Activated T-helper 2 cell treated with anti-CD3 and anti-CD28 coated beads, Interferon-gamma antibody, Interleukin-2, Interleukin-4, amounts not matched to agents 10 μg/mL and 5 μg/mL and 100 μg/mL, durations not matched to agents 14 hours and 24 hours and 36 hours (primary cell): ENCODE data around the gene MORN1. TPM values are rescaled to one million over a fixed set of nuclear protein-coding genes. Genes with fewer than 3 reads are reported as not detected.
A peak's percentile ranks its signal among the peaks of the same experiment; 100 is the strongest.

ENCODE experiments used
- DNase-seq: peaks from one replicate; pipeline ENCODE4 v3.0.0; 2021; ENCODE audit warnings: low spot score
- H3K27ac Mint-ChIP-seq: one replicate; pipeline ENCODE4 v1.8.0; 2021; ENCODE audit warnings: mixed read lengths
- H3K27me3 Mint-ChIP-seq: one replicate; pipeline ENCODE4 v1.8.0; 2021; ENCODE audit warnings: low read depth, mixed read lengths
- H3K36me3 Mint-ChIP-seq: one replicate; pipeline ENCODE4 v1.8.0; 2021; ENCODE audit warnings: low read depth, mixed read lengths
- H3K4me1 Mint-ChIP-seq: one replicate; pipeline ENCODE4 v1.8.0; 2021; ENCODE audit warnings: low read depth, mixed read lengths
- H3K4me3 Mint-ChIP-seq: one replicate; pipeline ENCODE4 v1.8.0; 2021; ENCODE audit warnings: low read depth, mild to moderate bottlenecking, moderate library complexity, mixed read lengths
- H3K9me3 Mint-ChIP-seq: one replicate; pipeline ENCODE4 v1.8.0; 2021; ENCODE audit warnings: mixed read lengths
- intact Hi-C: fragments of 100-400 bp; cut with micrococcal nuclease; formaldehyde crosslinking; loops from one replicate; pipeline ENCODE4 v1.15.1; 2023
- total RNA-seq: library from RNA; stranded (reverse); gene quantifications from 2 replicates; pipeline ENCODE4 v1.2.3, GENCODE V29; 2022

MORN1 gene
- total RNA-seq, 1 donor from 2014 or later: 7.5 TPM

DNA sequence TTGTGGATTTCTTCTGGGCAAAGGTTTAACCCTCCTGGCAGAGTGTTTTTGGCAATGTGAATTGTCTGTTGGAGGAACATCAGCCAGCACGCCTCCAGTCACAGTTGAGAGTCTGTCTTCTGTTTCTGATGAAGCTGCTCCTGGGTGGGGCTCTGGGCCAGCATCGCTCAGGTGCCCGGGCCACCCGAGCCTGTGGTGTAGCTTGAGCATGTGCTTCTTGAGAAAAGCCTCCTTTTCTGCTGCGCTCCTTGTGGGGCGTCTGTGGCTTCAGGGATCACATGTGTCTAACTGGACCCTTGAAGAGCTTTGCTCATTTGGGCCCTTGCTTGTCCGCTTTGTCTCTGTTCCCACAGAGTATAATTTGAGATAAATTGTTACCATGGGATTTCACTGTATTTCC is 7.5 kb upstream of the MORN1 start:
- Mint-ChIP-seq H3K4me3 (no peak overlapping the region), H3K27me3 (no peaks in the 10 kb centered on the region), H3K36me3 (peaks cover 76% of the 10 kb centered on the region), H3K27ac (no peak overlapping the region), H3K4me1 (peaks cover 5% of the 10 kb centered on the region), H3K9me3 (no peaks in the 10 kb centered on the region)
- intact Hi-C loops: no loop called here
- no peak for DNase-seq

DNA sequence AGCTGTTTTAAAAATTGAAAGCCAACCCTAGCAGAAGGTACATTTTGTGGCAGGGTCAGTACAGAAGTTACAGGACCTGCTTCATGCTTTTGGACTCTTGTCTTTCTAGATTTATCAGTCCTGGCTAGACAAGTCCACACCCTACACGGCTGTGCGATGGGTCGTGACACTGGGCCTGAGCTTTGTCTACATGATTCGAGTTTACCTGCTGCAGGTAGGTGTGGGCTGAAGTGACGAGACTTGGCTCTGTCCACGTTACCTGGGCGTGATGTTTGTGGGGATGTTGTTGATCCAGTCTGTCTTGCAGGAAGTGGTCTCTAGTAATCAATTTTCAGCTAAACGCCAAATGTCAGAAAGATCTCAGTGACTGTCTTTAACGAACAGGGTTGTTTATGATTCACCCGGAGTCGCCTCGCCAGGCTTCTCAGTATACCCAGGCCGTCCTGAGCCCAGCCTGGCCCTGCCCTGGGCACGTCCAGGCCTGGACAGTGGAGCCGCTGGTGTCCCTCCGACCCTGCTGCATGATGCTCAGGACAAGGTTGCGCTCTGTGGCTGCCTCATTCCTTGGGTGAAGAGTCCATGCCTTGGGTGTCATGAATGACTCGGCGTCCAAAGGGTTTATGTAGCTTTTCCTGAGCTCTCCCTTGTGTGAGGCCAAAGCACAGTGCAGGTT is 5.8 kb upstream of the MORN1 start:
- Mint-ChIP-seq H3K9me3 (no peaks in the 10 kb centered on the region), H3K36me3 (peaks cover 81% of the 10 kb centered on the region), H3K27me3 (no peaks in the 10 kb centered on the region), H3K27ac (no peak overlapping the region), H3K4me1 (peaks cover 20% of the 10 kb centered on the region), H3K4me3 (no peak overlapping the region)
- no peak for DNase-seq
- intact Hi-C loops: no loop called here

DNA sequence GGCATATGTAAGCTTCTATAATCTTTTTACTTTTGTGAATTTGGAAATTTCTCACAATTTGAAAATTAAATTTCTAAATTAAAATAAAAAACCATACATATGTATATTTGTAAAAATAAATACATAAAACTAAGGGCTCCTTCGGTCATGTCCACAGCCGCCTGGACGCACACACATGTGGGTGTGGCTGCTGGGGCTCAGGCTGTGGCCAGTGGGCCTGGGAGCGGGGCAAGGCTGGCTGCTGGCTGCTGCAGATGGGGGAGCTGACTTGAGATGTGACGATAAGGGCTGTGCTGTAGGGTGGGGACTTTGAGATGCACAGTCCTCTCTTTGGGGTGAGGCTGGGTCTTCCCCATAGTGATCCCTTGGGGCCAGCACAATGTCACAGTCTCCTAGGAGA is 5.1 kb upstream of the MORN1 start:
- no peaks in the 10 kb centered on the region for H3K9me3 Mint-ChIP-seq
- H3K4me1 Mint-ChIP-seq: peaks cover 20% of the 10 kb centered on the region
- no peak overlapping the region for H3K27ac Mint-ChIP-seq
- no peak for DNase-seq
- no peak overlapping the region for H3K4me3 Mint-ChIP-seq
- peaks cover 74% of the 10 kb centered on the region for H3K36me3 Mint-ChIP-seq
- intact Hi-C loops: no loop called here
- no peaks in the 10 kb centered on the region for H3K27me3 Mint-ChIP-seq

DNA sequence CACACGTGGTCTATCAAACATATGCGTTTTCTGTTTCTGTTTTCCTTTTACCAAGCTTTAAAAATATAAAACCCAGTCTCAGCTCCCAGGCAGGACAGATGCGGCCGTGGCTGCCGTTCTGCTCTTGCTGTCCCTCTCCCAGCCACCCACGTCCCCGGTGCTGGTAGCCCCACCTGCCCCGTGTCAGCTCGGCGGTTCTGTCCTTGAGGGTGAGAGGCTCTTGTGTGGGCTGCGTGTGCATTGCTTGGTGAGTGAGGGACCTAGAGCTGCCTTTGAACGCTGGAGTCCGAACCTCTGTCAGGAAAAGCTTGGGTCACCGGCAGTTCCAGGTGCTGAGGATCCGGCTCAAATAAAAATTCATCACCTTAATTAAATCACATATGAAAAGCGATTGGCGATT is 4.7 kb upstream of the MORN1 start:
- H3K27ac Mint-ChIP-seq: no peak overlapping the region
- no peak overlapping the region for H3K4me3 Mint-ChIP-seq
- no peaks in the 10 kb centered on the region for H3K27me3 Mint-ChIP-seq
- peaks cover 72% of the 10 kb centered on the region for H3K36me3 Mint-ChIP-seq
- no peaks in the 10 kb centered on the region for H3K9me3 Mint-ChIP-seq
- intact Hi-C loops: no loop called here
- no peak for DNase-seq
- peaks cover 20% of the 10 kb centered on the region for H3K4me1 Mint-ChIP-seq

DNA sequence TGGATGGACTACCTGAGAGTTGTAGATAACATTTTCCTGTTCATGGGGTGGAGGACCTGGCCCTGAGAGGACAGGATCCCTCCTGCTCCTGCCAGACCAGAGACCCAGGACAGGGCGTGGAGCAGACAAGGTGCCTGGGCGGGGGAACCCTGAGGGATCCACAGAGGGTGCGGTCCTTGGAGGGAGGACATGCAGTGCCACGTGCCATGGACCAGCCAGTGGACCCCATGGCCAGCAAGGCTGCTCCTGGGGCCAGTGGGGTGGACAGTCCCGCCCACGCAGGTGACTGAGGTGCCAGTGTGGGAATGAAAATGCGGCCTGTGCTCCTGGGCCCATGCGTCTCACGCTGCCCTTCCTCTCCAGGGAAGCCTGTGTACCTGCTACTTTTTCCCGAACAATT is 3.9 kb upstream of the MORN1 start:
- H3K9me3 Mint-ChIP-seq: no peaks in the 10 kb centered on the region
- H3K27me3 Mint-ChIP-seq: no peaks in the 10 kb centered on the region
- H3K27ac Mint-ChIP-seq: no peak overlapping the region
- peaks cover 21% of the 10 kb centered on the region for H3K4me1 Mint-ChIP-seq
- H3K4me3 Mint-ChIP-seq: no peak overlapping the region
- peaks cover 63% of the 10 kb centered on the region for H3K36me3 Mint-ChIP-seq
- intact Hi-C loops: no loop called here
- DNase-seq: no peak

DNA sequence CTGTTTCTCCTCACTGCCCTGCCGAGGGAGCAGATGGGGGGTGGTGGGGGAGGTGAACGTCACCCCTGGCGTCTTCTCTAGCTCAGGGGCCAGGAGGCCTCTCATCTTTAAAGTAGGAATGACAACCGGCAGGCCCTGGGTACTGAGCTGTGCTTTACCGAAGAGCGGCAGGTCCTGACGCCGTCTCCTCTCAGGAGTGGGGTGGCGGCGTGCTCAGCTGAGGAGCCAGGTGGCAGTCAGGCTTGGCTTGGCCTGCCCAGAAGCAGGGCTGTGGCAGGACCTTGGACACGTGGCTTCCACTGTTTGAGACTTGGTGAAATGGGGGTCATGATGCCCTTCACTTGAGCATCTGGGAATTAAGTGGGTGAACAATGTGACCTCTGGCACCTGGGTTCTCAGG is 3.4 kb upstream of the MORN1 start:
- DNase-seq: no peak
- Mint-ChIP-seq H3K36me3 (peaks cover 60% of the 10 kb centered on the region), H3K27ac (no peak overlapping the region), H3K4me1 (peaks cover 25% of the 10 kb centered on the region), H3K27me3 (no peaks in the 10 kb centered on the region), H3K4me3 (no peak overlapping the region), H3K9me3 (no peaks in the 10 kb centered on the region)
- intact Hi-C loops: no loop called here

DNA sequence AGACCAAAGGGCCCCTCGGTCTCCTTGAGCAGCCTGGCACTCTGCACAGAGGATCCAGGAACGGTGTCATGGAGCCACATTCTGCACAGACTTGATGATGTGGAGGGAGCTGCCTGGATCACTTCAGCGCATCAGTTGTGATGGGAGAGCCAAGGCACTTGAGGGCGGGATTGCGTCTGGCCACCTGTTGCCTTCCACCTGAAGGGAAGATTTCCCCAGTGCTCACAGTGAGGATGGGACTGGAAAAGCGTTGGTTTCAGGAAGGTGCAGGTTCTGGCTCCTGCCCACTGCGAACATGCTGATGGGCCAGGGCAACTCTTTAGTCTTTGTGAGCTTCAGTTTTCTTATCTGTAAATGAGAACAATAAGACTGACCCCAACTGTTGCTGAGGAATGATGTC is 2.9 kb upstream of the MORN1 start:
- Mint-ChIP-seq H3K4me3 (no peak overlapping the region), H3K36me3 (peaks cover 56% of the 10 kb centered on the region), H3K4me1 (peaks cover 25% of the 10 kb centered on the region), H3K9me3 (no peaks in the 10 kb centered on the region), H3K27ac (no peak overlapping the region), H3K27me3 (no peaks in the 10 kb centered on the region)
- DNase-seq: no peak
- intact Hi-C loops: no loop called here

DNA sequence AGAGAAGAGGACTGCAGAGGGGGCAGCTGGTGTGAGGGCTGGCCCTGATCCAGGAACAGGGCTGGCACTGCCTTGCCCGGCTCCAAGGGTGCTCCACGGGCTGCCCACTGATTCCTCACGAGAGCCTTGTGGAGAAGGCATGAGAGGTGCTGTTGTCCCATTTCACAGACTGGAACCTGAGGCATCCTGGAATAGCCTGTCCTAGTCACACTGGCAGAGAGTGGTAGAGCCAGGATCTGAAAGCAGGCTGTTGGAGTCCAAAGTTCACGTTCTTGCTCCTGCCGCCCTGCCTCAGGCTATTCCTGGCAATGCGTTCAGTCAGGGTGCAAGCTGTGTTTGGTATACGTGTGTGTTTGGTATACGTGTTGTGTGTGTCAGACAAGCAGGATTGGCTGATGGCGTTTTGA is 2.1 kb upstream of the MORN1 start:
- intact Hi-C loops: no loop called here
- no peaks in the 10 kb centered on the region for H3K27me3 Mint-ChIP-seq
- H3K27ac Mint-ChIP-seq: peak overlapping the region; percentile 76
- H3K36me3 Mint-ChIP-seq: peaks cover 49% of the 10 kb centered on the region
- DNase-seq: no peak
- H3K9me3 Mint-ChIP-seq: no peaks in the 10 kb centered on the region
- H3K4me1 Mint-ChIP-seq: peaks cover 25% of the 10 kb centered on the region
- H3K4me3 Mint-ChIP-seq: peak overlapping the region; percentile 84

DNA sequence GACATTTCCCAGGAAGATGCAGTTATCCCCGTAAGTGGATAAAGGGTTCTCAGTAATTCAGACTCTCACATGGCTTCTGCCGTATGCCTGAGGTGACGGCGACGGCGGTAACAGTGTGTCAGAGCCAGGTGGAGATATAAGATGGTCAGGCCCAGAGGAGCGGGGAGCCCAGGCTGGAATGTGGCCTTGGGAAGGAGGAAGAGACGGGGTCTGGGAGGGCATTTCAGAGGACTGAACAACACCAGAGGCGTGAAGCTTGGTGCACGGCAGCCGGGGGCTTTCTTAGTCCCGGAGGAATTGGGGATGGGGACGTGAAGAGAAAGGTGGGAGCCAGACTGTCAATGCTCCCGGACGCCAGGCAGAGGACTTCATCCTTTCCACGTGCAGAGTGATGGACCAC is 1.3 kb upstream of the MORN1 start:
- peaks cover 25% of the 10 kb centered on the region for H3K4me1 Mint-ChIP-seq
- no peaks in the 10 kb centered on the region for H3K9me3 Mint-ChIP-seq
- peaks cover 49% of the 10 kb centered on the region for H3K36me3 Mint-ChIP-seq
- DNase-seq: no peak
- peak overlapping the region; percentile 76 for H3K27ac Mint-ChIP-seq
- peak overlapping the region; percentile 84 for H3K4me3 Mint-ChIP-seq
- intact Hi-C loops: no loop called here
- no peaks in the 10 kb centered on the region for H3K27me3 Mint-ChIP-seq

DNA sequence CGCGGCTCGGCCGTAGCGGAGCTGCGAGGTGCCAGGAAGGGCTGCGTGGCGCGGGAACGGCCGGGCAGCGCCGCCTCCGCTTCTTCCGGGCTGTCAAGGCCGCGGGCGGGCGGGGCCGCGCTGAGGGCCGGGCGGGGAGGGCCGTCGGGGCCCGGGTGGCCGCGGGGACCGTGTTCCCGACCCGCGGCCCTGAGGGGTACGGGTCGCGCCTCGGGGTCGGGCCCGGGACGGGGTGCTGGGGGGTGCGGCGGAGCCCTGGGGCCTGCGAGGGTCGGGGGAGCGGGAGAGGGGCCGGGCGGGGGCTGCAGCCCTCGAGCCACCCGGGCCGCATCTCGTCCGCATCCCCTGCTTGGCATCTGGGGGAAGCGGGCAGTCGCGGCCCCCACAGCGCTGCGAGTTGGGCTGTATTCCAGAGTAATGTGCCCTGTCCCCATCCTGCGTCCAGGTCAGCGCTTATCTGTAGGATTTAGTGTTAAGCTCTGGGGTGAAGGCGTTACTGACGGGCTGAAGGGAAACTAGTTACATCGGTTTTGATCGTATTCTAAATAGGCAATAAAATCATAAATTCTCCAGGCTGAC is 666 bp upstream of the MORN1 start:
- peak overlapping the region; percentile 76 for H3K27ac Mint-ChIP-seq
- H3K4me3 Mint-ChIP-seq: peak overlapping the region; percentile 84
- no peaks in the 10 kb centered on the region for H3K9me3 Mint-ChIP-seq
- peaks cover 42% of the 10 kb centered on the region for H3K36me3 Mint-ChIP-seq
- H3K27me3 Mint-ChIP-seq: no peaks in the 10 kb centered on the region
- no peak for DNase-seq
- H3K4me1 Mint-ChIP-seq: peaks cover 25% of the 10 kb centered on the region
- intact Hi-C loops: loop anchor here (1.0 kb wide), 2 partner anchors 20 to 134 kb away; partner anchors contain the start of genes PANK4 and PEX10

DNA sequence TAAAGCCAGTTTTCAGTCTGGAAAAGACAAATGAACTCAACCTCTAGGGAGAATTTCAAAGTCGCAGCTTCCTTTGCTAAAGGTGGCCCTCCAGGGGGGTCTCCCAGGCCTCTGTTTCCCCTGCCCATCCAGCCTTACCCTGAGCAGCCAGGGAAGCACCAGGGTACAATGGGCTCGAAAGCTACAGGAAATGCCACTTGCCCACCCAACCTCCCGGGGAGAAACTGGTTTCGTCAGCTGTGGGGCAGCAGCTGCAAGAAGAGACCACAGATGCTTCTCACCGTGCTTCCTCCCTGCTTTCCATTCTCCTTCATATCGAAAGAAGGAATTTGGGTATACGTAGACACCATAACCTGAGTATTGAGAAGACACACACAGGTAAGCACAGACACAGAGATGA is 1.7 kb downstream of the MORN1 start:
- intact Hi-C loops: loop anchor here (10.0 kb wide), 1 partner anchor 95 kb away; no protein-coding TSS in a partner anchor
- peak overlapping the region; percentile 82 for H3K4me3 Mint-ChIP-seq
- no peaks in the 10 kb centered on the region for H3K9me3 Mint-ChIP-seq
- H3K27me3 Mint-ChIP-seq: no peaks in the 10 kb centered on the region
- DNase-seq: no peak
- no peak overlapping the region for H3K27ac Mint-ChIP-seq
- peaks cover 23% of the 10 kb centered on the region for H3K36me3 Mint-ChIP-seq
- H3K4me1 Mint-ChIP-seq: peaks cover 25% of the 10 kb centered on the region

DNA sequence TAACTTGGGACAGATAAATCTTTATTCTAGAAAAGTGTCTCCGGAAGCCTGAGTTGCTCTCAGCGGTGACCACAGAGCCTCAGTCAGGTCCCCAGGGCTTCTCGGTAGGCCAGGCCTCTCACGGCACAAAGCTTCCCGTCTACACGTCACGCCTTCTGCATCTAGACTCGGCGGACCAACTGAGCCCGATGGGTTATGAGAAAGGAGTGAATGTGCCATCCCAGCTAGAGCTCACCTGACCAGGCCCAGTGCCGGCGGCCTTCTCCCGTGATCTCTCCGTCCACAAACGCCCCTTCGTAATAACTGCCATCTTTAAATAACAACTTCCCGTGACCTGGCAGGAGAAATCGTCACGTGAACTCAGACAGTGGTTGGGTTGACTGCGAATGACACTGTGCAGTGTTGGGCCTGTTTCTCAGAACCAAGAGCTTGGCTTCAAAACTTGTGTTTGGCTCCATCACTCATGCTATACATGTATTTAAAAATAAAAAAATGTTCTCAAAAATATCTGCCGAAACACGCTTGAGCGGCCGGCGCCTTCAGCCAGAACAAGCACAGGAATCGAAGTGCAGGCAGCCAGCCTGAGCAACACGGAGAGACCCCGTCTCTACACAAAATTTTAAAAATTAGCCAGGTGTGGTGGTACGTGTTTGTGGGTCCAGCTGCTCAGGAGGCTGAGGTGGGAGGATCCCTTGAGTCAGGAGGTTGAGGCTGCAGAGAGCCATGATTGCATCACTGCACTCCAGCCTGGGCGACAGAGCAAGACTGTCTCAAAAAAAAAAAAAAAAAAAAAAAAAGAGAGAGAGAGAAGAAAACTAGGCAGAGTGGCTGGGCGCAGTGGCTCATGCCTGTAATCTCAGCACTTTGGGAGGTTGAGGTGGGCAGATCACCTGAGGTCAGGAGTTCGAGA is 3.1 kb downstream of the MORN1 start:
- peaks cover 16% of the 10 kb centered on the region for H3K4me1 Mint-ChIP-seq
- H3K27ac Mint-ChIP-seq: no peak overlapping the region
- no peak for DNase-seq
- H3K27me3 Mint-ChIP-seq: no peaks in the 10 kb centered on the region
- no peak overlapping the region for H3K4me3 Mint-ChIP-seq
- intact Hi-C loops: loop anchor here (10.0 kb wide), 1 partner anchor 93 kb away; no protein-coding TSS in a partner anchor
- H3K9me3 Mint-ChIP-seq: no peaks in the 10 kb centered on the region
- H3K36me3 Mint-ChIP-seq: peaks cover 11% of the 10 kb centered on the region
